ENCODE data around the gene ATXN10. TPM values are rescaled to one million over a fixed set of nuclear protein-coding genes. Genes with fewer than 3 reads are reported as not detected.

Gene ATXN10
- total and polyA plus RNA-seq, 2 of the 8 experiments (the other 6 are each of a cell fraction or from before 2014, with no cell fraction given): 134 to 210 TPM

- H2BK5ac ChIP-seq (ENCODE audit: low read depth, low read length): no peak overlapping the region
- H3K27ac ChIP-seq (ENCODE audit: low read depth, low read length): no peak overlapping the region
- ChIA-PET CTCF (ENCODE audit: partially characterized antibody) (interaction anchor here (1.3 to 1.8 kb wide), 2 partner anchors 13 to 26 kb away, joined by 3 to 7 read pairs; no protein-coding TSS in a partner anchor), POLR2A (ENCODE audit: partially characterized antibody) (interaction anchor here (1.1 kb wide), 1 partner anchor 22 kb away, joined by 3 read pairs; no protein-coding TSS in a partner anchor)
- no peak overlapping the region for H2AK5ac ChIP-seq (ENCODE audit: low read depth, low read length)
- no peak overlapping the region for H2BK12ac ChIP-seq (ENCODE audit: low read depth, low read length)
- DNase-seq (ENCODE audit: low read depth in 1 of 2, low spot score in 2 of 2): no peak
- H4K5ac ChIP-seq (ENCODE audit: insufficient read length, low read depth, low read length): no peak overlapping the region
- no peak overlapping the region for H3K23ac ChIP-seq (ENCODE audit: insufficient read length)
- no peaks in the 10 kb centered on the region for H3K9me3 ChIP-seq (ENCODE audit: insufficient read depth in 2 of 2, low read depth in 1 of 2, low read length in 1 of 2)
- H3K27me3 ChIP-seq (replicated peaks in 1 of 4; ENCODE audit: control insufficient read depth in 3 of 4, extremely low read depth in 1 of 4, insufficient read depth in 3 of 4, low read length in 3 of 4): peaks cover 0 to 2% (median 0%) of the 10 kb centered on the region in 4 experiments; a peak in 1 of 7 replicates
- no peak for FAIRE-seq
- no peak overlapping the region for H2AFZ ChIP-seq (ENCODE audit: low read length)
- no peak overlapping the region for H3K4ac ChIP-seq (replicated peaks; ENCODE audit: insufficient read length, low read depth, low read length)
- H3K36me3 ChIP-seq (ENCODE audit: control insufficient read depth in 2 of 4, insufficient read depth in 4 of 4, low read length in 3 of 4): no peaks in the 10 kb centered on the region
- H3K4me3 ChIP-seq (ENCODE audit: extremely low read depth in 1 of 4, insufficient read depth in 2 of 4, low read depth in 3 of 4, low read length in 4 of 4): no peak overlapping the region
- H3K14ac ChIP-seq (ENCODE audit: insufficient read length): no peak overlapping the region
- H2BK15ac ChIP-seq (ENCODE audit: low read length): no peak overlapping the region
- H3K4me2 ChIP-seq (ENCODE audit: insufficient read depth in 1 of 2, low read depth in 2 of 2, low read length in 2 of 2): no peak overlapping the region
- no peaks in the 10 kb centered on the region for H3K79me1 ChIP-seq (ENCODE audit: low read depth, low read length)
- no peak overlapping the region for H2BK120ac ChIP-seq (replicated peaks; ENCODE audit: low read depth, low read length)
- H4K20me1 ChIP-seq (replicated peaks in 1 of 2; ENCODE audit: control insufficient read depth in 1 of 2, insufficient read depth in 2 of 2, low read length in 2 of 2): peaks cover 2 to 5% of the 10 kb centered on the region in 2 experiments
- H3K56ac ChIP-seq (replicated peaks; ENCODE audit: insufficient read length, low read depth, low read length): no peak overlapping the region
- whole genome bisulfite sequencing, 2 experiments (ENCODE audit: extremely low coverage in 1 of 2, insufficient coverage in 1 of 2, insufficient read length in 1 of 2, insufficient replicate concordance in 2 of 2, low coverage in 1 of 2, low lambda C conversion rate in 2 of 2, missing lambda C conversion rate in 1 of 2): 87% methylated on average over 24 of the region's 56 CpGs; no CpG with 5 or more reads in 1 of the 2 experiments
- peak overlapping the region; percentile 72 for H4K8ac ChIP-seq (ENCODE audit: extremely low read depth, insufficient read depth, low read length)
- peaks cover 0 to 3% (median 0%) of the 10 kb centered on the region in 4 experiments; a peak in 1 of 7 replicates for H3K4me1 ChIP-seq (replicated peaks in 1 of 4; ENCODE audit: control insufficient read depth in 3 of 4, insufficient read depth in 4 of 4, low read length in 3 of 4)
- H2BK20ac ChIP-seq (ENCODE audit: low read length): no peak overlapping the region
- H3K9ac ChIP-seq (replicated peaks in 1 of 4; ENCODE audit: extremely low read depth in 1 of 4, low read depth in 3 of 4, low read length in 3 of 4): no peak overlapping the region
- peak overlapping the region; percentile 54 for H4K91ac ChIP-seq (replicated peaks; ENCODE audit: insufficient read length, low read length)
- no peaks in the 10 kb centered on the region for H3K23me2 ChIP-seq (ENCODE audit: low read depth, low read length)
- no peaks in the 10 kb centered on the region for H3K79me2 ChIP-seq (ENCODE audit: control insufficient read depth in 1 of 2, insufficient read depth in 2 of 2, low read length in 2 of 2)
- H3K18ac ChIP-seq (ENCODE audit: extremely low read depth, low read length): no peak overlapping the region
- no peak for TF ChIP-seq KDM1A (IDR thresholded peaks at IDR 0.05; ENCODE audit: borderline replicate concordance, low read length)
- no peak for TF ChIP-seq SIRT6 (IDR thresholded peaks at IDR 0.05; ENCODE audit: low read length)
- no peak for TF ChIP-seq RXRA (IDR thresholded peaks at IDR 0.05; ENCODE audit: insufficient read depth, low read depth, low read length)
- no peak for TF ChIP-seq SP2 (IDR thresholded peaks at IDR 0.05; ENCODE audit: low read length)
- TF ChIP-seq SIN3A (conservative IDR thresholded peaks at IDR 0.05 in 1 of 2, IDR thresholded peaks at IDR 0.05 in 1 of 2; ENCODE audit: low read depth in 1 of 2, low read length in 2 of 2): no peak
- TF ChIP-seq JUN (IDR thresholded peaks at IDR 0.05; ENCODE audit: low read depth, low read length): no peak
- TF ChIP-seq RAD21 (IDR thresholded peaks at IDR 0.05 in 1 of 2, conservative IDR thresholded peaks at IDR 0.05 in 1 of 2; ENCODE audit: low read depth in 2 of 2, low read length in 2 of 2): no peak
- TF ChIP-seq CTCF (IDR thresholded peaks at IDR 0.05; ENCODE audit: control extremely low read depth in 1 of 3, insufficient read depth in 1 of 3, low read depth in 1 of 3, low read length in 3 of 3): no peak
- no peak for TF ChIP-seq PHF8 (conservative IDR thresholded peaks at IDR 0.05; ENCODE audit: low read depth, low read length)
Measured at GRCh38 chr22:45889539-45890350, 218.1 kb downstream of the ATXN10 start.

All from H1 (cell line).